HepG2 (cell line): ENCODE data around the gene IHH. TPM values are rescaled to one million over a fixed set of nuclear protein-coding genes. Genes with fewer than 3 reads are reported as not detected.

Experiments used
- CEBPG ChIP-seq: IDR thresholded peaks from 2 replicates; pipeline ENCODE4 v1.6.1; 2016
- CSRNP1 ChIP-seq: sonication (generic); formaldehyde crosslinking; IDR thresholded peaks from 2 replicates; pipeline ENCODE4 v1.8.1; 2023; ENCODE audit warnings: mild to moderate bottlenecking, missing genetic modification reagents
- GABPB1 ChIP-seq: IDR thresholded peaks from 2 replicates; pipeline ENCODE4 v1.6.1; 2016; ENCODE audit warnings: mild to moderate bottlenecking, missing genetic modification reagents, moderate library complexity, missing compliant biosample characterization
- HNF4G ChIP-seq, 2 experiments: sonication (generic) in 1 of 2; formaldehyde crosslinking in 1 of 2; IDR thresholded peaks; 2 replicates each; pipeline versions ENCODE4 v1.4.0 to v1.6.1; 2011 to 2020; ENCODE audit warnings: borderline replicate concordance in 2 of 2, low read depth in 2 of 2, mild to moderate bottlenecking in 2 of 2, low read length in 1 of 2, missing genetic modification reagents in 1 of 2, moderate library complexity in 1 of 2
- HNRNPUL1 ChIP-seq: fragments of 200-400 bp; formaldehyde crosslinking; IDR thresholded peaks from 2 replicates; pipeline ENCODE4 v1.6.1; 2017; ENCODE audit warnings: low read depth, mild to moderate bottlenecking, low read length, moderate library complexity
- MIER3 ChIP-seq: IDR thresholded peaks from 2 replicates; pipeline ENCODE4 v1.6.1; 2016; ENCODE audit warnings: missing compliant biosample characterization, borderline replicate concordance
- MXD3 ChIP-seq: IDR thresholded peaks from 2 replicates; pipeline ENCODE4 v1.6.1; 2016; ENCODE audit warnings: mild to moderate bottlenecking, missing biosample characterization, missing genetic modification reagents
- MXD4 ChIP-seq: IDR thresholded peaks from 2 replicates; pipeline ENCODE4 v1.6.1; 2016; ENCODE audit warnings: mild to moderate bottlenecking, missing biosample characterization, missing genetic modification reagents
- NFE2L1 ChIP-seq: sonication (generic); formaldehyde crosslinking; IDR thresholded peaks from 2 replicates; pipeline ENCODE4 v1.4.0; 2020; ENCODE audit warnings: missing genetic modification reagents, mild to moderate bottlenecking, borderline replicate concordance
- PRDM4 ChIP-seq: sonication (generic); formaldehyde crosslinking; IDR thresholded peaks from 2 replicates; pipeline ENCODE4 v1.9.0; 2021; ENCODE audit warnings: missing genetic modification reagents, borderline replicate concordance
- PRMT3 ChIP-seq: sonication (generic); formaldehyde crosslinking; IDR thresholded peaks from 2 replicates; pipeline ENCODE4 v1.8.1; 2022; ENCODE audit warnings: low read depth, mild to moderate bottlenecking, moderate library complexity, missing genetic modification reagents, borderline replicate concordance
- RARA ChIP-seq: IDR thresholded peaks from 2 replicates; pipeline ENCODE4 v1.6.1; 2016; ENCODE audit warnings: missing genetic modification reagents, missing compliant biosample characterization
- SOX5 ChIP-seq: IDR thresholded peaks from 2 replicates; pipeline ENCODE4 v1.6.1; 2016; ENCODE audit warnings: borderline replicate concordance
- ZFX ChIP-seq: sonication (generic); formaldehyde crosslinking; IDR thresholded peaks from 2 replicates; pipeline ENCODE4 v1.4.0; 2020; ENCODE audit warnings: mild to moderate bottlenecking, low read depth, missing genetic modification reagents, moderate library complexity
- ZNF230 ChIP-seq: sonication (generic); formaldehyde crosslinking; IDR thresholded peaks from 2 replicates; pipeline ENCODE4 v1.4.0; 2020; ENCODE audit warnings: mild to moderate bottlenecking, missing genetic modification reagents
- ZNF232 ChIP-seq: sonication (generic); formaldehyde crosslinking; IDR thresholded peaks from 2 replicates; pipeline ENCODE4 v1.4.0; 2020; ENCODE audit warnings: missing genetic modification reagents, borderline replicate concordance
- ZNF609 ChIP-seq: sonication (generic); formaldehyde crosslinking; IDR thresholded peaks from 2 replicates; pipeline ENCODE4 v1.4.0; 2020; ENCODE audit warnings: mild to moderate bottlenecking, missing genetic modification reagents, borderline replicate concordance
- polyA plus RNA-seq, 8 experiments: library from polyadenylated mRNA; depleted of rRNA in 3 of 8; stranded (reverse) in 7 of 8; unstranded in 1 of 8; fragments of >200 nt; fragmentation: Illumina TruSeq in 4 of 8; extraction: Trizol in 4 of 8; gene quantifications; 2 replicates each; pipeline versions ENCODE4 v1.2.1 to v1.2.3, GENCODE V29; 2011 to 2016; ENCODE audit warnings: low read depth in 4 of 8, missing spikeins in 1 of 8, mixed read lengths in 1 of 8; ENCODE audit not compliant: insufficient read depth in 1 of 8
- total RNA-seq, 5 experiments: library from RNA; depleted of rRNA; stranded (reverse); fragments of >200 nt; fragmentation: Illumina TruSeq; extraction: Trizol; gene quantifications; 2 replicates each; pipeline ENCODE4 v1.2.3, GENCODE V29; 2016; ENCODE audit warnings: low read depth in 1 of 5

IHH gene
- total and polyA plus RNA-seq, 2 of the 13 experiments (the other 11 are each of a cell fraction or from before 2014, with no cell fraction given): 0.42 TPM; not detected in 1

- peak; percentile 29; the same call in 1 of the 2 replicates for TF ChIP-seq SOX5 (CRISPR knock-in tag)
- TF ChIP-seq MIER3: no peak
- TF ChIP-seq ZNF232 (CRISPR knock-in tag): no peak
- 0 out of 2 replicates have a peak, but pooled peaks have one; percentile 9 for TF ChIP-seq ZNF609 (CRISPR knock-in tag)
- no peak for TF ChIP-seq HNRNPUL1
- no peak for TF ChIP-seq CSRNP1 (CRISPR knock-in tag)
- TF ChIP-seq PRDM4 (CRISPR knock-in tag): no peak
- TF ChIP-seq PRMT3 (CRISPR knock-in tag): no peak
- 0 out of 2 replicates have a peak, but pooled peaks have one; percentile 23 for TF ChIP-seq MXD3
- TF ChIP-seq RARA (CRISPR knock-in tag): no peak
- 0 out of 2 replicates have a peak, but pooled peaks have one; percentile 12 for TF ChIP-seq CEBPG (CRISPR knock-in tag)
- TF ChIP-seq ZFX (CRISPR knock-in tag): peak; percentile 28; the same call in 1 of the 2 replicates
- TF ChIP-seq ZNF230 (CRISPR knock-in tag): 0 out of 2 replicates have a peak, but pooled peaks have one; percentile 51
- no peak for TF ChIP-seq MXD4
- TF ChIP-seq GABPB1 (CRISPR knock-in tag): peak; percentile 54
- TF ChIP-seq NFE2L1 (CRISPR knock-in tag): no peak
- TF ChIP-seq HNF4G (IDR thresholded peaks at IDR 0.05; ENCODE audit: borderline replicate concordance, low read depth, low read length): no peak
- no peak for TF ChIP-seq HNF4G (CRISPR knock-in tag; IDR thresholded peaks at IDR 0.05; ENCODE audit: borderline replicate concordance, low read depth)
Measured at GRCh38 chr2:219029829-219030165, 30.9 kb downstream of the IHH start (continued).
